GM18519 (cell line): ENCODE measurements around the gene HCN3.
"Not testable (repeated sequence)": the region's sequence is repeated elsewhere in the genome, so short reads cannot be mapped to it uniquely, and the experiment has no call there.

Experiments
- ATAC-seq: cut with Tn5 transposase; IDR thresholded peaks from one replicate; pipeline ENCODE4 v1.9.1; 2021; ENCODE audit warnings: mild to moderate bottlenecking, moderate library complexity; ENCODE audit not compliant: unreplicated experiment, low FRiP score

Gene HCN3

DNA sequence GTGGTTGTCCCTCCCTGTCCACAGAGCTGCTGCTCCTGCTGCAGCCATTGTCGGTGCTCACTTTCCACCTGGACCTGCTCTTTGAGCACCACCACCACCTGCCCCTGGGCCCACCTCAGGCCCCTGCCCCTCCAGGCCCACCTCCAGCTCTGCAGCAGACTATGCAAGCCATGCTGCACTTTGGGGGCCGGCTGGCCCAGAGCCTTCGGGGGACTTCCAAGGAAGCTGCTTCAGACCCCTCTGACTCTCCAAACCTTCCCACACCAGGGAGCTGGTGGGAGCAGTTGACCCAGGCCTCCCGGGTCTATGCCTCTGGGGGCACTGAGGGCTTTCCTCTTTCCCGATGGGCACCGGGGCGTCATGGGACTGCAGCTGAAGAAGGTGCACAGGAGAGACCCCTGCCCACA lies 49.4 kb downstream of the HCN3 start:
- no peak for ATAC-seq

DNA sequence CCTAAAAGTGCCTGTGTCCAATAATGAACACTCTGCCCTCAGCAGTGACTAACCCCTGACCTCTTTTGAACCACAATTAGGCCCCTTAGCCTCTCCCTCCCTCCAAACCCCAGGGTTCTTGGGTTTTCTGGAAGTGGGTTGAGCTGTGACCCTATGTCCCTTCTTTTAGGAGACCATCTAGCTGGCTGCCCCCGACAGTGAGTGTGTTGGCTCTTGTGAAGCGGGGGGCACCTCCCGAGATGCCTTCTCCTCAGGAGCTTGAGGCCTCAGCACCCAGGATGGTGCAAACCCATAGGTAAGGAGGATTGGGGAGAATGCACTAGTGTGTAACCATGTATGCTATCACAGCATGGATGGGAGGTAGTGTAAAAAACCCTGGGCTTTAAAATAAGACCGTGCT lies 50.7 kb downstream of the HCN3 start:
- ATAC-seq: no peak

DNA sequence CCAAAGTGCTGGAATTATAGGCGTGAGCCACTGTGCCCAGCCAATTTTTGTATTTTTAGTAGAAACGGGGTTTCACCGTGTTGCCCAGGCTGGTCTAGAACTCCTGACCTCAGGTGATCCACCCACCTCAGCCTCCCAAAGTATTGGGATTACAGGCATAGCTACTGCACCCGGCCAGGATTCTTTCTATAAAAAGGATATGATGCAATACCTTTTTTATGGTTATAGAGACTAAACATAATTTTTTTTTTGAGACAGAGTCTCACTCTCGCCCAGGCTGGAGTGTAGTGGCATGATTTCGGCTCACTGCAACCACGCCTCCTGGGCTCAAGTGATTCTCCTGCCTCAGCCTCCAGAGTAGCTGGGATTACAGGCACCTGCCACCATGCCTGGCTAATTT lies 51.6 kb downstream of the HCN3 start:
- not testable (repeated sequence) for ATAC-seq

DNA sequence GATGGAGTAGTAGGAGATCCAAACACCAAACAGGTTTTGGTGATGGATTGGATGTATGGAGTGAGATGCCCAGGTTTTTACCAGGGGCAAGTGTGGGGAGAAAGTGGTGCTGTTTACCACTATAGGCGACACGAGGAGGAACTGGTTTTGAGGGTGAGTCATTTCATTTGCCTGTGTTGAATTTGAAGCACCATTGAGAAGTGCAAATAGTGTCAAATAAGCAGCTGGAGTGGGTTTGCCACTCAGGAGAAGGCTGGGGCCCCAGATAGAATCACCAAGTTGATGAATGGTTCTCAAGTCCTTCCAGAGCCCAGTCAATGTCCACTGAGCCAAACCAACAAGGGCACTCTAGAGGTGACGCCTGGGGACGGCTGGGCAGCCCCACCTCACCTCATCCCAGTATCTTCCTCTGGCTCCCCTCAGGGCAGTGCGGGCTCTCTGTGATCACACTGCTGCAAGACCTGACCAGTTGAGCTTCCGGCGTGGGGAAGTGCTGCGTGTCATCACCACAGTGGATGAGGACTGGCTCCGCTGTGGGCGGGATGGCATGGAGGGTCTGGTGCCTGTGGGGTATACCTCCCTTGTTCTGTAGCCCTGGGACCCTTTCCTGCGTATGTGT lies 52.8 kb downstream of the HCN3 start:
- ATAC-seq: no peak

DNA sequence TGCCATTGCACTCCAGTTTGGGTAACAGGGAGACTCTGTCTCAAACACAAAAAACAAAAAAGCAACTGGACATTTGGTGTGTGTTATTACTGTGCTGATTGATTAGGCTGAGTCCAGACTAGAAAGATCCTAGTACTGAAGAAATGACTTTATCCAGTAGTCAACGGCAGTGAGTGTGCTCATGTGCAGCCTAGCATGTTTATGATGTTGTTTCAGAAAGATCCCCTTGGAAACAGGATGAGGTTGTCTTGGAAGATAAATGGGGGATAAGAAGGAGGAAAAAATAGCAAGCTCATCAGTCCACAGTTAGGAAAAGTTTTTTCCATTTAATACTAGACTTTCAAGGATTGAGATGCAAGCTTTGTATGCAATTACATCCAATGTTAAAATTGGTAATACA lies 57.7 kb downstream of the HCN3 start:
- no peak for ATAC-seq
